B cell (primary cell): ENCODE data around the gene NAGLU.

Experiments
- CTCF ChIP-seq: fragments of 200-600 bp; IDR thresholded peaks from one replicate; pipeline ENCODE4 v1.8.0; 2022; ENCODE audit warnings: antibody characterized with exemption, mild to moderate bottlenecking
- EZH2 ChIP-seq: IDR thresholded peaks from 2 replicates; pipeline ENCODE4 v1.6.1; 2012; ENCODE audit warnings: borderline replicate concordance, low read depth, mild to moderate bottlenecking, moderate library complexity, low read length; ENCODE audit not compliant: insufficient read depth, poor library complexity, severe bottlenecking

DNA sequence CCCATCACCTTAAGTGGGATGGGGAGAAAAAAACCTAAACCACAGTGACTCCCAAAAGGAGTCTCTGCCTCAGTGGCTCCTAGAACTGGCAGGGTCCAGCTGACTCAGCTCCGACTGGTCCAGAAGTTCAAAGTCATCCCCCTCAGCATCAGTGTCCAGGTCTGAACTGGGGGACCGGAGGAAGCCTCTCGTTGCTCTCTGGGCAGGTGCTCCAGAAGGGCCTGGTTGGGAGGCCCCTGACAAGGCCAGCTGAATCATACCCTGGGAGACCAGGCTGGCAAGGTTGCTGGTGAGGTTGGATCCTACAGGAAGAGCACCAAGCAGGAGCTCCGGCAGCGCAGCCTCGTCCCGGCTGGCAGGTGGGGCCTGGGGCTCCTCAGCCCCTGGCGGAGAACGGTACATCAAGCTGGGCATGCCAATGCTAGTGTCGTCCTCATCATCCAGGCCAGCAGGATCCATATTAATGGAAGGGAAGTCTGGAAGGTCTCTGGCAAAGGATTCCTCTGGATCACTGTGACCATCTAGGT is 45.8 kb downstream of the NAGLU start:
- no peak for TF ChIP-seq EZH2
- no peak for TF ChIP-seq CTCF
